ENCODE data around the gene NHERF1.

DNA sequence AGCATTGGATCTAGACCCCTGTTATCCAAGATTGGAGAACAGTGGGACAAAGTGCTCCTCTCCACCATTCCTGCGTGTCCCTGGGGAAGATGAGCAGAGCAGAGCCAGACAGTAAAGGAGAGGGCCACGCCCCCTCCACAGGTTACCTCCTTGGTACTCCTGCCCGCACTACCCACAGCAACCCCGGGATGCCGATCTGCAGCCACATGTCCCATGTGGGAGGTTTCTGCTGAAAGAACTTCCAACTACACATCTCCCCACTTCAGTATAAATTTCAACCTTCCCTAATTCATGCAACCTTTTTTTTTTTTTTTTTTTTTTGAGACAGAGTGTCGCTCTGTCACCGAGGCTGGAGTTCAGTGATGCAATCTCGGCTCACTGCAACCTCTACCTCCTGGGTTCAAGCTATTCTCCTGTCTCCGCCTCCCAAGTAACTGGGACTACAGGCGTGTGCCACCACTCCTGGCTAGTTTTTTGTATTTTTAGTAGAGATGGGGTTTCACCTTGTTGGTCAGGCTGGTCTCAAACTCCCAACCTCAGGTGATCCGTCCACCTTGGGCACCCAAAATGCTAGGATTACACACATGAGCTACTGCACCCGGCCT lies 9.1 kb upstream of the NHERF1 start:
- TF ChIP-seq ZNF510 (tag by site-specific recombination; IDR thresholded peaks at IDR 0.05; ENCODE audit: insufficient replicate concordance) (no peak), ZNF629 (tag by site-specific recombination; IDR thresholded peaks at IDR 0.05) (no peak), YY1 (tag by site-specific recombination; IDR thresholded peaks at IDR 0.05) (no peak), KLF16 (tag by site-specific recombination; IDR thresholded peaks at IDR 0.05) (no peak), ZNF354C (tag by site-specific recombination; IDR thresholded peaks at IDR 0.05; ENCODE audit: borderline replicate concordance, low read depth) (no peak), OSR2 (tag by site-specific recombination; IDR thresholded peaks at IDR 0.05) (no peak), ZNF747 (tag by site-specific recombination; IDR thresholded peaks at IDR 0.05) (no peak), ZNF121 (tag by site-specific recombination; IDR thresholded peaks at IDR 0.05) (no peak), ZNF366 (tag by site-specific recombination; conservative IDR thresholded peaks at IDR 0.05) (no peak)
- TF ChIP-seq, protein P1, sequence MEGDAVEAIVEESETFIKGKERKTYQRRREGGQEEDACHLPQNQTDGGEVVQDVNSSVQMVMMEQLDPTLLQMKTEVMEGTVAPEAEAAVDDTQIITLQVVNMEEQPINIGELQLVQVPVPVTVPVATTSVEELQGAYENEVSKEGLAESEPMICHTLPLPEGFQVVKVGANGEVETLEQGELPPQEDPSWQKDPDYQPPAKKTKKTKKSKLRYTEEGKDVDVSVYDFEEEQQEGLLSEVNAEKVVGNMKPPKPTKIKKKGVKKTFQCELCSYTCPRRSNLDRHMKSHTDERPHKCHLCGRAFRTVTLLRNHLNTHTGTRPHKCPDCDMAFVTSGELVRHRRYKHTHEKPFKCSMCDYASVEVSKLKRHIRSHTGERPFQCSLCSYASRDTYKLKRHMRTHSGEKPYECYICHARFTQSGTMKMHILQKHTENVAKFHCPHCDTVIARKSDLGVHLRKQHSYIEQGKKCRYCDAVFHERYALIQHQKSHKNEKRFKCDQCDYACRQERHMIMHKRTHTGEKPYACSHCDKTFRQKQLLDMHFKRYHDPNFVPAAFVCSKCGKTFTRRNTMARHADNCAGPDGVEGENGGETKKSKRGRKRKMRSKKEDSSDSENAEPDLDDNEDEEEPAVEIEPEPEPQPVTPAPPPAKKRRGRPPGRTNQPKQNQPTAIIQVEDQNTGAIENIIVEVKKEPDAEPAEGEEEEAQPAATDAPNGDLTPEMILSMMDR (tag by site-specific recombination; IDR thresholded peaks at IDR 0.05): no peak
